GM21576 (cell line): Measurements from ENCODE around the gene MSGN1.

Source experiments
- ATAC-seq: cut with Tn5 transposase; IDR thresholded peaks from one replicate; pipeline ENCODE4 v1.9.1; 2021; ENCODE audit warnings: mild to moderate bottlenecking, moderate library complexity; ENCODE audit not compliant: unreplicated experiment

Gene MSGN1

DNA sequence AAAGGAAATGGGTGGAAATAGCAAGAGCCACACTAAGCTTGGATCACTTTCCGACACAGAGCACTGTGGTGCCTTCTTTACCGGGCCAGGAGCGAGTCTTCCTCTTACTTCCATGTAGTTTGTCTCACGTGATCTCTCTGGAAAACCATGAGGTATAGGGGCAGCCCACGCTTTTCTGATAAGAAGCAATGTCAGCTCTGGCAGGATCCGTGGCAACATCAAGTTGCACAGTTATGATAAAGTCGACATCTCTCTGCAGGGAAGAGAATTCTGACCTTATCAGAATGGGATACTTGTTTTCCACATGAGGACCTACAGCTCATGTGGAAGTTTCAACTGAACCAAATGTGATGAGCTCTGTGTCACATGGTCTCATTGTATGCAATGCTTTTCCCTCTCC lies 29.5 kb downstream of the MSGN1 start:
- ATAC-seq = no peak

DNA sequence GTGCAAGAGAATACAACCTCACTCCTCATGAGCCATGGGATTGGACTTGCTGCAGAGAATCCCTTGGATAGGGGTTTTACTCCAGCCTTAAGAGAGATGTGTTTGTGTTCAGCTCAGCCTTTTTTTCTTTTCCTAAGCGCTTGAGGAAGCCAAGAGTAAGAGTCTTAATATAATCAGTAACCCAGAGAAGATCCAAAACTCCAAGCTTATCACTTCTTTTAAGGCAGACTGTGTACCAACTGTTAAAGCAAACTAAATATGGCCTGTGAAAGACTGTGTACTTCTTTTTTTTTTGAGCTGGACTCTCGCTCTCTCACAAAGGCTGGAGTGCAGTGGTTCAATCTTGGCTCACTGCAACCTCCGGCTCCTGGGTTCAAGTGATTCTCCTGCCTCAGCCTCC lies 30.4 kb downstream of the MSGN1 start:
- ATAC-seq = no peak

DNA sequence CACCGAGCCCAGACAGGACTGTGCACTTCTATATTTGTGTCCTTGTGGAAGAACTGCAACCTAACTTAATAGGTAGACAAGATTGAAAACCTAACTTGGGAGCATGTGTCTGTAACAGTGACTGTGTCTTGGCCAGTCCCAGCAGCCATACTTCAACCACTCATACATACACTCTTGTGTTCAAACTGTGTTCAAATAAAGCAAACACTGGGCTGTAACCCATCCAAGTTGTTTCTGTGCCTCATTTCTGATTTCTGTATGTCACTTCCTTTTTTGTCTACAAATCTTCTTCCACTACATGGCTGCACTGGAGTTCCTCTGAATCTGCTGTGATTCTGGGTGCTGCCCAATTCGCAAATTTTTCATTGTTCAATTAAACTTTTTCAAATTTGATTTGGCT lies 31.0 kb downstream of the MSGN1 start:
- no peak for ATAC-seq

DNA sequence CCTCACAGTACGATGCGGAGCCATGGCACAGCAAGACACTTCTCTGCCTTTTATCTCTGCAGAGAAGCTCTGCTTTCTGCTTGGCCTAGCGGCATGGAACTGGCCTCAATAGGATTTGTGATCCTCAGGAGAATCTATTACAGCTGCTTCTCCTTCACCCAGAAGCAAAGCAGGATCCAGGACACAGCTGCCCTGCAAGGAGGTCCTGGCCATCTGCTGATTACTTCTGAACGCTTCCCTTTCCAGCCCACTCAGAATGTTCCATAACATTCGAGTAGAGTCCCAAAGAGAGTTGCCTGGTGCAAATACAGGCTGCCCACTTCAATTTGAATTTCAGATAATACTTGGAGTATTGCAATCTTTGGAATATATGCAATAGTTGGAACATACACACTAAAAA lies 33.0 kb downstream of the MSGN1 start:
- ATAC-seq = no peak

DNA sequence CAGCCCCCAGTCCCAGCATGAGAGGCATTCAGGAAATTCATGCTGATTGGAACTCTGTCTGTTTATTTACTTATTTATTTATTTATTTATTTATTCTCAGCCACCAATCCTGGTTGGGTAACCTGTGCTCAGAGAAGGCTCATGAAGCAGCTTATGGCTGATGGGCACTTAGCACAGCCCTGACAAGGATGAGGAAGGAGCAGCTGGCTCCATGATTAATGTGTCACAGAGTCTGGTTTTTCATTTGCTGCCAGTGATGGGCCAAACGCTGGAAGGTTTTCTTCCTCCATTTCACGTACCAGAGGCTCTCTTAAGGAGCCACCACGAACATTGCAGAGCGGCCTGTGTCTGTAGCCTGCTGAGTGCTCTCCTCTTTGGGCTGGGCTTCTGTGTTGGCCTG lies 33.9 kb downstream of the MSGN1 start:
- ATAC-seq = no peak

DNA sequence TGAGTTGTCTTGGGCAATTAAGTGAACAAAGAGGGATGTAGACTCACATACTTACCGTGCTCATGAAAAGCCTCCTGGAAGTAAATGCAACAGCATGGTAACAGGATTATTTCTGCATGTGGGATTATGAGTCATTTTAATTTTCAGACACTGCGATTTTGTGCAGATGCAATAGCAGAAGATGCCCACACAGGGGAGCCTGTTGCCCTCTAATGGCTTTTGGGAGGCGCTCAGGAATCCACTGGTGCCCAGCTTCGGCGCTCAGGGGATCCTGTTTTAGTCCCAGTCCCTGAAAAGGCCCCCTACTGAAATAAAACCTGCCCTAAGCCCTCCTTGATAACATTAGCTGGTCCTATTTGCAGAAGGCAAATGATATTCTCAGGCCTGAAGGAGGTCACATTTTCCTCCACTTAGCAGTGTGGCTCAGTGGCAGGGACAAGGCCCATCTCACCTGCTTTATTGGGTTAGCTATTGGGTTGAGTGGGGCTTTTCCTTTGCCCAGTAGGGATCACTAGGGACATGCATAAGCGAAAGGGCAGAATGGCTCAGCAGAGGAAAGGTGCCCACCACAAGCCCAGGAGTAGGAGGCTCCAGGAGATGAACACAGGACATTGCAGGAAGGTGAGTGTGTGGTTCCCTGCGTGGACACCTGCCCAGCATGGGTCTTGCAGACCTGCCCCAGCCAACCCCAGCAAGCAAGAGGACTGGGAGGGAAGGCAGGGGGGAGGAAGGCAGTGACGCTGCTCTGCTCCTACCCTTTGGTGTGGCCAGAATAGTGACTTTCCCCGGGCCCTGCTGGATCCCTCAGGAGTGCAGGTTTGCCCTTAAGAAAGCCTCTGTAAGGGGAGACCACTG lies 35.7 kb downstream of the MSGN1 start:
- peak; percentile 89 for ATAC-seq

DNA sequence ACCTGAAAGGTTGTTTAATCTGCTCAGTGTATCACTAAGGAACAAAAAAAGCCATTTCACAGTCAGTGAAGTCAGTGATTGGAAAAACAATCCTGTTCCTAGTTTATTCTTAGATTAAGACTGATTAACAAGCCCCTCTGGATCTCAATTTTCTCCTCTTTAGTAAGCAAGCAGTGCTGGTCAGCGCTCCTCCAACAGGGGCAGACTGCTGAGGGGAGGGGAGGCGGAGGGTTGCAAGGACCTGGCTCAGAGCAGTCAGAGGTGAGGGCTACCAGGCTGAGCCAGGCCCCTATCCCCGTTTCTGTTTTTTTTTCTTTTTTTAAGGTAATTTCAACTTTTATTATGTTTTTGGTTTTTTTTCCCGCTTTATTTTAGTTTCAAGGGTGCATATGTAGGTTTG lies 37.5 kb downstream of the MSGN1 start:
- no peak for ATAC-seq

DNA sequence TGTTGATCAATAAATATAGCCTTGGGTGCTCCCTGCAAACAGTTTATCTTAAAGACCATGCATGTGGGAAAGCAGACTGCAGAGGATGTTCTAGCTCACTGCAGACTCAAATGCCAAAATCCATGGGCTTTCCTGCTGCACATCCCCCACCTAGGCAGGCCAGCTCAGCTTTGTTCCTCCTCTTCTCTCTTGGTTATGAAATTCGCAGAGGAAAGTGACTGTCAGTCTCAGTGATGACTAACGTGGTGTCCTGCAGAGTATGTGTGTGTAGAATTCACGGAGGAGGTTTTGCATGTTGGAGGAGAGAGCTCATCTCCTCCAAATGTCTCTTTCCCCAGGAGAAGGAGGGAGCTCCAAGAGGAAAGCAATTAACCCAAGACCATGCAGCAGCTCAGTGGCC lies 40.8 kb downstream of the MSGN1 start:
- ATAC-seq = no peak

DNA sequence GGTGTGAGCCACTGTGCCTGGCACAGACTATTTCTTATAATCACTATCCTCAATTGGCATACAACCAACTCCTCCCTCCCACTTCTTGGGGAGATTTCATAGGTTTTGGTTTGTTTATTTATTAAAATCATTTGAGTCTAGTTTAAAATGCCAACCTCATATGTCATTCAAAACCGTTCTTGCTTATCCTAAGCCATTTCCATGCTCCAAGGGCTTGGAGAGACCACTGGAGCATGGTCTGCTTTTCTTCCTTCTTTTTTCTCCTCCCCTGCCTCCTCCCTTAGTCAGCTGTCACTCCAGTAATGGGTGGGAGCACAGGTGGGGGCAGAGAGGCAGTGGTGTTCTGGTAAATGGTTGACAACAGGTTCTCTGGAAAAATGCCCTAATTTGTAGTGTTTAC lies 41.8 kb downstream of the MSGN1 start:
- no peak for ATAC-seq

DNA sequence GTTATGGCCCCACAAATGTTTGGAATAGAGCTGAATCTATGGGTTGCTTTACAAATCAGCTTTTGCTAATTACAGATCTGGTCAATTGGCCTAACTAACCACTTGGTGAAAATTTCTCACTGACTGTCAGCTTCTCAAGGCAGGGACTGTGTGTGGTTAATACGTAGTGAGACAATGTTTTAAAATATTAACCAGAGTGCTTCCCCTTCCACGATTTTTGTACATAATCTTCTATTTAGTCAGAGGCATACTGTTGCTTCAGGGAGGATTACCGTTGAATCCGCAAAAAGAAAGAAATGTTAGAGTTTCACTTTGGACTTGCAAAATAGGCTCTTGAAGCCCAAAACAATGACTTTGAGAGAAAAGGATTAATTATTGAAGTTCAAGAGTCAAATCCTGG lies 47.3 kb downstream of the MSGN1 start:
- no peak for ATAC-seq

DNA sequence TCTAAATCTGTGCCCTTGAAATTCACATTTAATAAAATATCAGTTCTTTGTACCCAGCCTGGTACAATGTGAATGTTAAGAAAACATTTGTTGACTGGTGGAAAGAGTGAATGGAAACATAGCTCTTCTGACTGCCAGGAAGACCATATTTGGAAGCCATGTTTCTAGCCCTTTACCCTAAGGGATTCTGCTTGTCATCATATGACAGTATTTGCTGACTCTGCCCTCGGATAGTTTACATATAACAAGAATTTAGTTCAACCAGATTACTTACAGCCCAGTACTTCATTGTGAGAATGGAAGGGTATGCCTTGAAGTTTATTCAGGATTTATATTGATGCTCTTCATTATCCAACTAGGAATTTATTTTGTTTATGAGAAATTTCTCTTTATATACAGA lies 48.4 kb downstream of the MSGN1 start:
- ATAC-seq = no peak

DNA sequence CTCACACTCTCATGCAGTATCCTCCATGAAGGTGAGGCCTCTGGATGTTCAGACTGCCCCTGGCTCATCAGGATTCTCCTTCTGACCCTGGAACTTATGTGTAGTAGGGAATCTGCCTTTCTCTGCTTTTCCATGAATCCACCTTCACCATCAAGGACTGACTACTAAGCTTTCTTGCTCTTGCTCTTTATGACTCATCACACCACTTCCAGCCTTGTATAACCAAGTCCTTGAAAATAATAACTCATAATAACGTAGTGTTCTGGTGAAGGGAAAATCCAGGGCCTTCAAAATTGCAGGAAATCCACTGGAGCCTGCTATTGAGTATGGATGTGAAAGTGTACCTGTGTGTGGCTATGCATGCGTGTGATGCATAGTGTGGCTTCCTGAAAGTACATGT lies 50.9 kb downstream of the MSGN1 start:
- no peak for ATAC-seq
